GM12864 (cell line): ENCODE data around the gene NOTCH1.

ENCODE experiments used
- DNase-seq: peaks from one replicate; pipeline ENCODE4 v3.0.0-alpha.2; 2011; ENCODE audit warnings: low read depth
- H3K4me3 ChIP-seq: 2 replicates; pipeline ENCODE4 v1.5.1; 2011; ENCODE audit warnings: mild to moderate bottlenecking, low read depth, low read length, control low read depth
- TF ChIP-seq, protein P1 (sequence below): IDR thresholded peaks from 2 replicates; pipeline ENCODE4 v1.5.1; 2011; ENCODE audit warnings: low read depth, mild to moderate bottlenecking, moderate library complexity, low read length, control low read depth, inconsistent platforms; ENCODE audit errors: missing control alignments

The NOTCH1 gene

DNA sequence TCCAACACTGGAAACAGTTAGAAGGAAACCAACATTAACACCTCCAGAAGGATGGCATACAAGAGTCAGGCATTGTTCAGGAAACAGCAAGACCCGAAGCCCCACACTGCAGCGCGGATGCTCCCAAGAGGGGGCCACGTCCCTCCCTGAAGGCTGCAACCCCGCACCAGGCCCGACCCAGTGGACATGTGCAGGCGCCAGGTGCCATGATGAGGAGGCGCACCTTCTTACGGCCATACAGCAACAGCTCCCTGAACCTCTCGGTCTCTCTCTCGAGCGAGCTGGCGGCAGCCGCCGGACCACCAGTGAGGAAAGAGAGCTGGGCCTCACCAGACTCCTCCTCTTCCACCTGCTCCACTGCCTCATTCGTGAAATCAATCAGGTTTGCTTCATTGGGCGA lies 83.2 kb downstream of the NOTCH1 start:
- H3K4me3 ChIP-seq, result no peak overlapping the region
- TF ChIP-seq, protein P1, sequence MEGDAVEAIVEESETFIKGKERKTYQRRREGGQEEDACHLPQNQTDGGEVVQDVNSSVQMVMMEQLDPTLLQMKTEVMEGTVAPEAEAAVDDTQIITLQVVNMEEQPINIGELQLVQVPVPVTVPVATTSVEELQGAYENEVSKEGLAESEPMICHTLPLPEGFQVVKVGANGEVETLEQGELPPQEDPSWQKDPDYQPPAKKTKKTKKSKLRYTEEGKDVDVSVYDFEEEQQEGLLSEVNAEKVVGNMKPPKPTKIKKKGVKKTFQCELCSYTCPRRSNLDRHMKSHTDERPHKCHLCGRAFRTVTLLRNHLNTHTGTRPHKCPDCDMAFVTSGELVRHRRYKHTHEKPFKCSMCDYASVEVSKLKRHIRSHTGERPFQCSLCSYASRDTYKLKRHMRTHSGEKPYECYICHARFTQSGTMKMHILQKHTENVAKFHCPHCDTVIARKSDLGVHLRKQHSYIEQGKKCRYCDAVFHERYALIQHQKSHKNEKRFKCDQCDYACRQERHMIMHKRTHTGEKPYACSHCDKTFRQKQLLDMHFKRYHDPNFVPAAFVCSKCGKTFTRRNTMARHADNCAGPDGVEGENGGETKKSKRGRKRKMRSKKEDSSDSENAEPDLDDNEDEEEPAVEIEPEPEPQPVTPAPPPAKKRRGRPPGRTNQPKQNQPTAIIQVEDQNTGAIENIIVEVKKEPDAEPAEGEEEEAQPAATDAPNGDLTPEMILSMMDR, result no peak
- no peak for DNase-seq

DNA sequence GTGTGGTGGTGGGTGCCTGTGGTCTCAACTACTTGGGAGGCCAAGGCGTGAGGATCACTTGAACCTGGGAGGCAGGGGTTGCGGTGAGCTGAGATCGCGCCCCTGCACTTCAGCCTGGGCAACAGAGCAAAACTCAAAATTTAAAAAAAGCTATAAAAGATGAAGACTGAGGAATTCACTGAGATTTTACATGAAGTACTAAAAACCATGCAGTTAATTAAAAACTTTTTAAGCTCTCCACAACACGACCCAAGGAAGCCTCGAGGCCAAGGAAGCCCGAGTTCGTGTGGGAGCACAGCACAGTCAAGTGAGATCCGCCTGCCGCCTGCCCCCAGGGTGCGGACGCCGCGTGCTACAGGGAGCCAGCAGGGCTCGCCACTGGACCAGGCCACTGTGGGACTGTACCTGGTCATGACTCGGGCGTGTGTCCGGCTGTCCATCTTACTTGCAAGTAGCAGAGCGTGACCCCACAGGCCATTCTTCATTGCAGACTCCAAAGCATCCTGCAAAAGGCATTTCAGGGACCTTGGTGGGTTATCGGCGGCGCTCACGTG lies 85.0 kb downstream of the NOTCH1 start:
- TF ChIP-seq, protein P1, result no peak
- no peak overlapping the region for H3K4me3 ChIP-seq

DNA sequence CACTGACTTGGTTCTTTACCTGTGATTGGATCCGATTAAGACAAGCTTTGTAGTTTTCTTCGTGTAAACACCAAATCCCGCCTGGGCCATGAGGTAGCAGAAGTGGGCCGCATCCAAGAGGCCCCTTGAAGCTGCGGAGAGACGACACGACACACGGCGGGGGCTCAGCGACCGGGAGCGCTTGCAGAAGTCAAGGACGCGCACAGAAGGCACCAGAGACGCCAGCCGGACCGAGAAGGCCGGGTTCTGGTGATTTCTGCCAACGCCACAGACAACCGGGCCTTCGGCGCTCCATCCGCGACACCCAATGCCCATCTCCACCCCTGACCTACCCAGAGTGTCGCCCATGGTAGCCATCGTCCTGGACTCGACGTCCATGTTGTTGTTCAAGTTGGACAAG lies 86.4 kb downstream of the NOTCH1 start:
- no peak for DNase-seq
- TF ChIP-seq, protein P1, result no peak
- H3K4me3 ChIP-seq, result no peak overlapping the region

More for the DNA sequence above, 85.0 kb downstream of the NOTCH1 start:
- no peak for DNase-seq

DNA sequence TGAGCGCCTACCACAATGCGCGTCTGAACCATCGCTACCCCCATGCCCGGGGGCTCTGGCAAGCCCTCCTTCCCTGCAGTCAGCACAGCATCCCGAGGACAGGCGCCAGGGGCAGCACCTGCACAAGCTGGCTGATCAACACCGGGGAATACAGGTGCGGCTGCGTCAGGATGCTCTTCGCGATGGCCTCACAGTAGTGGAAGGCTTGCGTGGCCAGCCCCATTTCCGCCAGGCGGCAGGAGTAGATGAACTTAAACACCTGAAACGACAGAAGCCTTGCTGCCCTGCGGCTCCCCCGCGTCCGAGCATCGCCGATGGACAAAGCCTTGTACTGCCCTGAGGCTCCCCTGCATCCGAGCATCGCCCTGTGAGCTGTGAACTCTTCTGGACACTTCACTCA lies 88.5 kb downstream of the NOTCH1 start:
- no peak for DNase-seq
- H3K4me3 ChIP-seq, result no peak overlapping the region
- TF ChIP-seq, protein P1, result no peak

DNA sequence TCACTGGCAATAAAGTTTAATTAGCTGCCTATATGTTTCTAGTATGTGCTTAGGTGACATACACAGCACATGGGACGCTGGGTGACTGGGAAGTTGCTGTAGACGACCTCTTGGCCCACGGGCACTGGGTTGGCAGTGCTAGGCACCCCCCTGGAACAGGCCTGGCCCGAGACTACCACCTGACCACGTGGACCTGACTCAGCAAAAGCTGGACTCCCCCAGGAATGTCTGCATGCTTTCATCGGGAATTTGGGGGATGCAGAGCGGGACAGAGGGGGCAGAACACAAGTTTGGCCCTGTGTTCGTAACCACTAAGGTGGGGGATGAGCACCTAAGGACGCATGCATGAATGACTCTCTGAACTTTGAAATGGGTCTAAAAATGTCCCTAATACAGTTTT lies 89.6 kb downstream of the NOTCH1 start:
- H3K4me3 ChIP-seq, result no peak overlapping the region

DNA sequence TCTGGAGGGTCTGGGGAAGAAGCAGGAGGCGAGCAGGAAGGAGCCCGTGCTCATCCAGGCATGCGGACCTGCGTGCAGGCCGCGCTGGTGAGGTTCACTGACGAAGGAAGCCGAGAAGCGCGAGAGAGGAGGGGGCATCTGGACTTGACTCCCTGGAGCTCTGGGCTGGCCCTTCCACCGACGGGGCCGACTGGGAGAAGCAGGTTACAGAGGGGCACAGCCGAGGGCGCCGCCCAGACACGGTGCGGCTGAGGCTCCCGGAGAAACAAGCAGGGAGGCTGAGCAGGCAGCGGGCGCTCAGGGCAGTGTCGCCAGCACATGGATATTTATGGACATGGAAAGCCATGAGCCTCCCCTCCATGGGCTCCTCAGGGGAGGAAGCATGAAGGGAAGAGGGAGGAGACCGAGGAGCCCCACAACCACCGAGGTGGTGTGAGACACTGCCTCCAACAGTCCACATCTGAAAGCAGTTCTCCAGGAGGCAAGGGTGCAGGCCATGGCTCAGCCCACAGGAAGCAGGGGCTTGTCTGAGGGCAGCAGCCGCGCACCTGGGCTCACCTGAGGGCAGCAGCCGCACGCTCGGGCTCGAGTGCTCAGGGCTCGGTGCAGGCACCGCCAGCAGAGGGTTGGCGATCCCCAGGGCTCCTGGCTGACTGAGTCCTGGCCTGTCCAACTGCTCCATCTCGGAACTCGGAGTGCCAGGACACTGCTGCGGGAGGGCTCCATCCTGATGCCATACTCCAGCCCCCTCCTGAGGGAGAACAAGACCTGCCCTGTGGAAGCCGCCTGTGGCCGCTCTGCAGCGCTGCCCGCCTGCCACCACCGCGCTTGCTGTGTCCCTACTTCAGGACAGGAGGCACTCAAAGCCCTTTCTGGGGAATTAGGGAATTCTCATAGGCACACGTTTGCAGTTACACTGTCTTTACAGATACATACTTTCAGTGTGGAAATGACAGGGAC lies 90.5 kb downstream of the NOTCH1 start:
- DNase-seq, result no peak
- TF ChIP-seq, protein P1, result no peak
- no peak overlapping the region for H3K4me3 ChIP-seq

More for the DNA sequence above, 89.6 kb downstream of the NOTCH1 start:
- TF ChIP-seq, protein P1, result no peak
- no peak for DNase-seq
